ENCODE measurements around the gene IDE.
"Not testable (repeated sequence)": the region's sequence is repeated elsewhere in the genome, so short reads cannot be mapped to it uniquely, and the experiment has no call there.

The IDE gene

DNA sequence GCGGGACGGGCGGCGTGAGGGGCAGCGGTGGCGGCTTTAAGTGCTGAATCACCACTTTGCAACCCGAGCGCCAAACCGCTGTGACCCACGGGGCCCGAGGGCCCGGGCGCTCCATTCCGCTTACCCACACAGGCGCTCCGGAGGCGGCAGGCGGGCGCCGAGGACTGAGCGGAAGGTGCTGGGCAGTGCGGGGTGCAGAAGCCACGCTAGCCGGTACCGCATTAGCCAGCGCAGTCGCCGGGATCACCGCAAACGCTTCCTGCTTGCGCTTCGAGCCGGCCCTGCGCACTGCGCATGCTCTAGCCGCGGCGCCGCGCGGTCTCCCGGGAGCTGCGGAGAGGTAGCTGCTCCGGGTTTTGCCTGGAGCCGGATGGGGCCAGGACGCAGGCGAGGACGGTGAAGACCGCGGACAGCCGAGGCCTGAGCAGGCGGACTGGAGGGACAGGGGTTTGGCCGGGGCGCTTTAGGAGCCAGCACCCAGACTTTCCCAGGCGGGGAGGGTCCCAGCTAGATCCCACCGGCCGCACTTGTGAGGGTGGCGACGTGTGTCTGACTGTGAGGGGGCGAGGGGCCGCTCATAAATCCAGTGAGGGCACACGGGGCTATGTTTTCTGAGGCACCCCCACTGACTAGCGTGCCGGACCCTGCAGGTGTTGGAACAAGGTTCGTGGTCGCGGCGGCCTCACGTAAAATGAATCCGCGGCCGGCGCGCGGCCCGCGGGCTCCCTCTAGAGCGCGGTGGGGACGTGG, at the start of gene IDE:
Gene IDE (minus strand): TSS at position 296 of the 750 bp plus-strand sequence. CDS start 74 bp downstream, at position 222.
- DNase-seq (ENCODE audit: low spot score) = peak; percentile 90

DNA sequence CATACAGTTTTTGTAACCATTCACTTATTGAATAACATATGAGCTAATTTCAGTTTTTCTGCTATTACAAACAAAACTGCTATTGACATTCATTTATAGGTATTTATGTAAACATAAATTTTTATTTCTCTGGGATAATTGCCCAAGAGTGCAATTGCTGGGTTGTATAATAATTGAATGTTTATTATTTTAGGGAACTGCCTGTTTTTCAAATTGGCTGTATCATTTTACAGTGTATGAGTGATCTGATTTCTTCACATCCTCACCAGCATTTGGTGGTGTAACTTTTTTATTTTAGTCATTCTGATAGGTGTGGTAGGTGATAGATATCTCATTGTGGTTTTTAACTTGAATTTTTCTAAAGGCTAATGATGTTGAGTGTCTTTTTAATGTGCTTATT, 45.5 kb upstream of the IDE start:
- DNase-seq (ENCODE audit: low spot score) = no peak

DNA sequence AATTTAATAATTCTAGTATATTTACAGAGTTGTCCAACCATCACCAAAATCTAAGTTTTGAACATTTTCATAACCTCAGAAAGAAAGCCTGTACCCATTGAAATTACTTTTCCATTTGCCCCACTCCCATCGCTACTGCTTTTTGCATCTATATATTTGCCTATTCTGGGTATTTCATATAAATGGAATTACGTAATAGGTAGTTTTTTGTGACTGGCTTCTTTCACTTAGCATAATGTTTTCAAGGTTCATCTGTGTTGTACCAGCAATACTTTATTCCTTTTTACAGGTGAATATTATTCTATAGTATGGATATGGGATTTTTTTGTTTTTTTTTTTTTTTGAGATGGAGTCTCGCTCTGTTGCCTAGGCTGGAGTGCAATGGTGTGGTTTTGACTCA, 41.6 kb upstream of the IDE start:
- no peak for DNase-seq (ENCODE audit: low spot score)

DNA sequence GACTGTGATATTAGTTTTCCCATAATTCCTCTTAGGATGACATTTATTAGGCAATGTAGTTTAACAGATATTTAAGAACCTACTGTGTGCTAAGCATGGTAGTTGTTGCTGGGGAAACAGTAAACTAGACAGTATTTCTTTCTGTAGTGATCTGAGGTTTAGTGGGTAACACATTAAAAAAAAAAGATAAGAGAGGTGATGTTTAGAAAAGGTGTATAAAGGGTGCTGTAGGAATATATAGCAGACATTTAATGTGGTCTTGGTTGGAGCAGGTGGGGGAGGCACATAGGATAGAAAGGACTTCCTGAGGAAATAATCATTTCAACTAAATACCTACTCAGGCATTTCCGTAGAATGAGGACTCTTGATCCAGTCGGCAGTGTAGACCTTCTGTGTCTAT, 30.9 kb upstream of the IDE start:
- no peak for DNase-seq (ENCODE audit: low spot score)

DNA sequence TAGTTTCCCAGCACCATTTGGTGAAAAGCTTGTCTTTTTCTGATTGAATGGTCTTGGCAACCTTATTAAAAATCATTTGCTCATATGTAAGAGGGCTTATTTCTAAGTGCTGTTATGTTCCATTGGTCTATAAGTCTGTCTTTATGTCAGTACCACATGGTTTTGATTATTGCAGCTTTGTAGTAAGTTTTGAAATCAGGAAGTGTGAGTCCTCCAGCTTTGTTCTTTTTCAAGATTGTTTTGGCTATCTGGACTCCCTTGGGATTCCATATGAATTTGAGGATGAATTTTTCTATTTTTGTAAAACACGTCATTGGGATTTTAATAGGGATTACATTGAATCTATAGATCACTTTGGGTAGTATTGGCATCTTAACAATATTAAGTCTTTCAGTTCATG, 24.4 kb upstream of the IDE start:
- no peak for DNase-seq (ENCODE audit: low spot score)

DNA sequence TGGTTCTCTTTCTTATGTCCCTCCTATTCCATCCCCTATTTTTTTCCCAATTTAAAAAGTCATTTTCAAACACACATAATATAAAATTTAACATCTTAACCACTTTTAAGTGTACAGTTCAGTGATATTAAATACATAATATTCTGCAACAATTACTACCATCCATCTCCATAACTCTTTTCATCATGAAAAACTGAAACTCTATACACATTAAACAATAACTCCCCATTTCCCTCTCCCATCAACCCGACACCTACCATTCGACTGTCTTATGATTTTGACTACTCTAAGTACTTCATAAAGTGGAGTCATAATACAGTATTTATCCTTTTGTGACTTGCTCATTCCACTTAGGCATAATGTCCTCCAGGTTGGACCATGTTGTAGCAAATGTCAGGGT, 21.6 kb upstream of the IDE start:
- DNase-seq (ENCODE audit: low spot score) = no peak

DNA sequence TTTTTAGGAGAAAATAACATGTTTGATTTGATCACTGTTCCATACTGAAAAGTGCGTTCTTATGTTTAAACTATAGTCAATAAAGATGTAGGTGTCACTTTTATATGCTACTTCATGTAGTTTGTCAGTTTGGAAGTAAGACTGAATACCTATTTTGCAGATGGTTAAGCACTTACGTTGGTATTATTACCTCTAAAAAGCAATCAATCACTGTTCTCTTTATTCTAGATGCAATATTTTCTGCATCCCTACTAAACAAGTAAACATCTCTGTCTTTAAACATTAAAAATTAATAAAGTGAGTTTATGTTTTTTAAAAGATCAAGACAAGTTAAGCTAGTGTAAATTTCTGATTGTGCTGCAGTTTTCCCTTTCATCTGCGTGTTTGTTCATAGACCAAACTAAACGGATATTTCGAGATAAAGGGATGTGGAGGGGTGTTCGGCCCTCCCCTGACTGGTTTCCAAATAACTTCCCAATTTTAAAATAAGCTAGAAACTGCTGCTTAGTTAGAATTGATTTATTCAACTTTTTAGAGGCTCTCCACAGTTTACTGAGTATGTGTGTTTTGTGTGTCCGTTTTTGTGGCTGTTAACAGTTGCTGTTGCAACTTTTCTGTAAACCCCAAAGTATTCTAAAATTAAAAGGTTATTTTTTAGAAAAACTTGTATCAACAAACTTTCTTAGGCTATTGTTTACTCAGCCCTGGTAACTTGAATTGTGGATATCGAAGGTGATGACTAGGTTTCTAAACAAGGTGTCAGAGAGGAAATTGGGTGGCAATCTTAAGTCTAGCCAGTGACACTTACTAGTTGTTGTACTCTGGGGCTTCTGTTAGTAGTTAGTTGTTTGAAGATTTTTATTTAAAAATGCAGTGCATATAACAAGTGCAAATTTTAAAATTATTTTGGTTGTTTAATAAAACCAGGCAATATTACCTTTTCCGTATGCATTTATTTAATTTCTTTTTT, 20.0 kb upstream of the IDE start:
- DNase-seq (ENCODE audit: low spot score) = peak; percentile 38

DNA sequence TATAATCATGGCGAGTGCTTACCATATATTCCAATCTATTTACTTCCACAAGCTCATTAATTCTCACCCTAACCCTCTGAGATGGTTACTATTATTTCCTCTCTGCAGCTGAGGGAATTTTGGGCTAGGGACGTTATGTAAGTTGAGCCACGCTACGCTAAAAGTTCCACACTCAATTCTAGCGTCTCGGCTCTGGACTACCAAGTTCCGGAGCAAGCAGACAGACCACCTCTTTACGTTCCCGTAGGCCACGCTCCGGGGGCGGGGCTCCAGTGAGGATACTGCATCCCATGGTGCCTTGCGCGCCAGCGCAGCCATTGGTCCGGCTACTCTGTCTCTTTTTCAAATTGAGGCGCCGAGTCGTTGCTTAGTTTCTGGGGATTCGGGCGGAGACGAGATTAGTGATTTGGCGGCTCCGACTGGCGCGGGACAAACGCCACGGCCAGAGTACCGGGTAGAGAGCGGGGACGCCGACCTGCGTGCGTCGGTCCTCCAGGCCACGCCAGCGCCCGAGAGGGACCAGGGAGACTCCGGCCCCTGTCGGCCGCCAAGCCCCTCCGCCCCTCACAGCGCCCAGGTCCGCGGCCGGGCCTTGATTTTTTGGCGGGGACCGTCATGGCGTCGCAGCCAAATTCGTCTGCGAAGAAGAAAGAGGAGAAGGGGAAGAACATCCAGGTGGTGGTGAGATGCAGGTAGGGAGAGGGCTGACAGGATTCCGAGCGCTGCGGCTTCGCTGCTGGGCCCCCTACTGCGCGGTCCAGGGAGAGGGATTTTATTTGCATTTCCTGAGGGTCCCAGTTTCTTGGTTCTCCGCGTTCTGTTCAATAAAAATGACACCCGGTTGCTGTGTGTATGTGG, 19.1 kb upstream of the IDE start, which contains the start of gene KIF11:
Gene KIF11 (plus strand): TSS at position 370 of the 858 bp plus-strand sequence. CDS start 246 bp downstream, at position 616.
- peak; percentile 98 for DNase-seq (ENCODE audit: low spot score)

DNA sequence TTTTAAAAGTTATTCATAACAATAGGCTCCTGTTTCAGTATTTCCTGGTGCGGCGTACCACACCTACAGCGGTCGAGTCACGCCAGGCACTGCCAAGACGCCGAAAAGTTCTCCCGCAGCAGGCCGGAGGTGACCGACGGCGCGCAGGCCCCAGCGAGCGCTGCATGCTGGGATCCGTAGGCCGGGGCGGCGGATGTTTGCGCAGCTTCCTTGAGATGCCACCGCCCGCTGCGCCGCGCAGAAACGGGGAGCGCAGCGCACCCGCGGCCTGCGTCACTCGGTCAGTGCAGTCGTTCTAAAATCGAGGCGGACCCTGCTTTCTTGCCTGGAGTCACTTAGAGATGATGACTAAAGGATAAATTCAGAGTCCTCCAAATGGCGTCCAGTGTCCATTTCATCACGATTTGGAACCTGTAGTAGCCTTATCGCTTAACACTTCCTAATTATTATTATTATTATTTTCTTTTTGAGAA, 17.7 kb upstream of the IDE start:
- peak; percentile 90 for DNase-seq (ENCODE audit: low spot score)

DNA sequence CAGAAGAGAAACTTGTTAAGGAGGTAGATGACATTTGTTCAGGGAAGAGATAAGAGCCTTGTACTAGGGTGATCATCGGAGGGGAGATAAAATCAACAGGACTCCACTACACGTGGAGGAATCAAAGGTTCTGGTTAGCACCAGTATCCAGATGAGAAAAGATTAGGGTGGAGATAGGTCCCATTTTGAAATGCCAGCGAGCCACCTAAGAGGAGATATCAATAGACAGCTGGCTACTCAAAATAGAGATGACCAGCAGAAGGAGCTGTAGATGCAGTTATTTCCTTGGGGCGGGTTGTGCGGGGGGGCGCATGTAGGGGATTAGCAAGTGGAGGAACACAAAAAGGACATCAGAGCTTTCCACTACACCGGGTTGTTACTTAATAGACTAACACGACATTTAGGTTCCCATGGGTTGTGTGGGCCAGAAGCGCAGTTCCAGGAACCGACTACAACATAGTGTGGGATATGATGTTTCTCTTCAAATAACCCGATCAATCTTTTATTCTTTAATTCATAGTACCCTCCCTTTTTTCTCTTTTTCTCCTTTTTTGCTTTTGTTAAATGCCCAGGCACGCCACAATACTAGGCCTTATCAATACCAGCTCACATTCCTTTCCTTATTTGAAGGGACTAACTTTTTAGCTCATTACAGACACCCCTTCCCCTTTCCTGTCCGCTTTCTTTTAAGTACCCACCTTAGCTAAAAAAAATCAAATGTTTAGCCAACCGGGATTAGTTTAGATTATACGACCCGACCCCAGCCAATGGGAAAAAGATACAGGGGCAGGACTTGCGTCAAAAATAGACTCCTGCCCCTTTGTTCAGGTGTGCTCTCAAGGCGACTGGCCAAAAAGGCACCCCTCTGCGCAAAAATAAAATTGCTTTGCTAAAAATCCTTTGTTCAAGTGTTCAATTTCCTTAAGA, 17.0 kb upstream of the IDE start:
- peak; percentile 74 for DNase-seq (ENCODE audit: low spot score)

DNA sequence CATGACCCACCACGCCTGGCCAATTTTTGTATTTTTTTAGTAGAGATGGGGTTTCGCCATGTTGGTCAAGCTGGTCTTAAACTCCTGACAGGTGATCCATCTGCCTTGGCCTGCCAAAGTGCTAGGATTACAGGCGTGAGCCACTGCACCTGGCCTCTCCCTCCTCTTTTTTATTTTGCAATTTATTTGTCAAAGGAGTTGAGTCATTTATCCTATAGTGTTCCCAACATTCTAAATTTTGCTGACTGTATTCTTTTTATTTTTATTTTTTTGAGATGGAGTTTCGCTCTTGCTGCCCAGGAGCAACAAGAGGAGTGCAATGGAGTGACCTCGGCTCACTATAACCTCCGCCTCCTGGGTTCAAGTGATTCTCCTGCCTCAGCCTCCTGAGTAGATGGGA, 8.5 kb upstream of the IDE start:
- DNase-seq (ENCODE audit: low spot score) = not testable (repeated sequence)

DNA sequence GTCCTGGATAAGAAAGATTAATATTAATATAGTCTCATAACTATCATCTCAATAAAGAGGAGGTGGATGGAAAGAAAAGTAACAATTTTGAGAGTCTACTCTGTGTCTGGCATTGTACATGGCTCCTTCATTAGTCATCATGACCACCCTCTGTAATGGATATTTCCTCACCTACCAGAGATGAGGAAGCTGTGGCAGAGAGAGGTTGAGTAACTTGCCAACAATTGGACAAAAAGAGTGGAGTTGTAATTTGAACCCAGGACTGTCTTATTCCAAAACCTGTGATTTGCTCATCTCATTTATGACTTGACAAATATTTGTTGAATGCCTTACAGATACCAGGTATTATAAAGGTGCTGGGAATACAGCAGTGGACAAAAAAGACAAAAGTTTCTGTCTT, 2.1 kb upstream of the IDE start:
- no peak for DNase-seq (ENCODE audit: low spot score)

DNA sequence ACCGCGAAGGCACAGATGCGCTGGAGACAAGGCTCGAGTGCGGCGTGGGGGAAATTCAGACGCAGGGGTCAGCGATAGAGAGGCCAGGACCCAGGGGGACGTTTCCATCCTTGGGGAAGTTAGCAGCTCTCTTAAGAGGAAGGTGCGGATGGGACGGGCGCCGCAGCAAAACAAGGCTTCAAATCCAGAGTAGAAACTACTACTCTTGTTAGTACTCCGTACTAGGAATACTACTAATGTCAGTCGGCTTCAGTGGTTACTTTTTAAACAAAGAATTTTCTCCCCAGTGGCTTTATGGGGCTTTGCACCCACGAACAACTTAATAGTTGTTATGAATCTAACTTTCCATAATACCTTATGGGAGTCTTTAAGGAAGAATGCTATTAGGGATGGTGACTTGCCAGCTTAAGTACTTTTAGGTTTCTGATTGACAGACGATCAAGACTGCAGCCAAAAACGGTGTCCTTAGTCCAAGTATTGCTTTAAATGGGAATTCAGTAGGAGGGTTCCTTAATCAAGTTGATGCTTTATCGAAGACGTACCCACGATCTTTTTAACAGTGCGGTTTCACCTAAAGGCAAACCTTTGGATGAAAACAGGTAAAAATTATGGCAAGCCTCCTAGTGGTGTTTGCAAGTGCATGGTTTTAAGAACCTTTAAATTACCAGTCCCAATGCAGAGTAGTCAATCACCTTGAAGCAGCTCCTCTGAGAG, 812 bp upstream of the IDE start:
- peak; percentile 58 for DNase-seq (ENCODE audit: low spot score)

DNA sequence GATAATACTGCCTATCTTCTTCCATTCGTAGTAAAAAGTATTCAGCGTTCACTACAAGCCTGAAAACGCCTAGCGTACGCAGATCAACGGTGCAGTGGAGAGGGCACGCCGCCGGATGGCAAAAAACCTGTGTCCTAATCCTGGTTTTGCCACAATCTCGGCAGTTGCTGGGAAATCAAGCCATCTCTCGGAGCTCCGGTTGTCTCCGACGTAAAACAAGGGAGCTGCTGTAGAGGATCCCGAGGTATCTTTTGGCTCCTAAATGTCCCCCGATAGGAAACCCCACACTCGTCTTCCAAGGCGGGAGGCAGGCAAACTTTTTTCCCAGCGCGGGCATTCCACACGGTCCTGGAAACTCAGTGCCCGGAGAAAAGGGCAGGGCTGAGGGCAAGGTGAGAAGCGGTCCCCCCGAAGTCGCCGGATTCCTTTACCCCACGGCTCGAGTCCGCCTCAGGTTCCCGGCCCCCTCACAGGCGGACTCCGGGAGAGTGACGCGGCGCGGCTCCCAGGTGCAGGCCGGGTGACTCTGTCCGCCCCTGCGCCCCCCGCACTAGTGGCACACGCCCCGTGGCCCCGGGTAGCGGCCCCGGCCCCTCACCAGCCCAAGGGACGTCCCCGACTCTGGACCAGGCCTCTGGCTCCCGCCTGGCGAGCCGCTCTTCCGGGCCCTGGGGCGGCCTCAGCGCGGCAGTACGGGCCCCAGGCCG, 649 bp downstream of the IDE start:
- DNase-seq (ENCODE audit: low spot score) = no peak

DNA sequence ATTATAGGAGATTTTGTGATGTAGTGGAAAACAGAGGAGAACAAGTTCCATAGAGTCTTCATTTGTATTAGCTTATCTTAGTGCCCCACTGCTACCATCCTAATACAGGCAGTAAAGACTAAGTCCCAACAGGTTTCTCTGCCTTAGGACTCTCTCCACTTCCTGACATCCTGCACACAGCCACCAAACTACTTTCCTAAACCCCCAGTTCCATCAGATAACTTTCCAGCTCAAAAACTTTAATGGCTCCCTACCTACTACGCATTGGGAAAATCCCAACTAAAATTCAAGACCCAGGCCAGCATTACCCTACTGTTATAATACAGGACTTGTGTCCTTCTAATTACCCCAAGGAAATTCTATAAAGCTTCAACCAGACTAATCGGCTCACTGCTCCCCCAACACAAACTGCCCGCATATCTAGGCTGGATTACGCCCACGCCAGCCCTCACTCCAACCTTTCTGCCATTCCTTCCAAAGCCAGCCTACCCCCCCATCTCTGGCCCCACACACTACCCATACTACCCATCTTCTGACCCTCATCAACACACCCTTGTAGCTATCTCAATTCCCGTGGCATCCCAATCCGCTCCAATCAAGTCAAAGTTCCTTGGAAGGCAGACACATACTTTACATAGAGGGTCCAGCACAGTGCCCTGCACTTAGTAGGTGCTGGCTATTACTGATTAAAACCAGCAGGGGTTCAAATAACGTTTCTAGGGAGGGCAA, 1.4 kb downstream of the IDE start:
- peak; percentile 38 for DNase-seq (ENCODE audit: low spot score)

DNA sequence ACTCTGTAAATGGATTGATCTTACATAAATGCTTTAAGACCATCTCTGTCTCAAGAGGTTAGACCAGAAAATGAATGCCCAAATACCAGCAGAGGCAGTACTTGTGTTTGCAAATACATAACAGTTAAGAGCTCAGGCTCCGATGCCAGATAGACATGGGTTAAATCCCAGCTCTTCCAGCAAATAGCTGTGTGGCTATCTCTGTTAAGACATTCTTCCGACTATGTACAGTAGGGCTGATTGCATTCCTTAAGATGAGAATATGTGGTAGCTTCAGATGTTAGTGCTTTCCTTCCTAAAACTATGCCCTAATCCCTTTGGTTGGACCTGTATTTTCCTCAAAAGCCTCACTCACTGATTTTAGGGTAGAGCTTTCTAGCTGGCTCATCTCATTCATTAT, 2.2 kb downstream of the IDE start:
- no peak for DNase-seq (ENCODE audit: low spot score)

DNA sequence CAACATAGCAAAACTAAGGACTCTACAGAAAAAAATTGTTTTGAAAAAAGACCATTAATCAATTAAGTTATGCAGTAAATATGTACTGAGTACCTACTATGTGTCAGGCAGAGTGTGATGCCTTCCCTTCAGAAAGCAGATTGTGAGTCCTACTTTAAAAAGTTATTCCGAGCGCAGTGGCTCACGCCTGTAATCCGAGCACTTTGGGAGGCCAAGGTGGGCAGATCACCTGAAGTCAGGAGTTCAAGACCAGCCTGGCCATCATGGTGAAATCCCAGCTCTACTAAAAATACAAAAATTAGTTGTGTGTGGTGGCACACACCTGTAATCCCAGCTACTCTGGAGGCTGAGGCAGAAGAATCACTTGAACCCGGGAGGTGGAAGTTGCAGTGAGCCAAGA, 4.2 kb downstream of the IDE start:
- DNase-seq (ENCODE audit: low spot score) = not testable (repeated sequence)

DNA sequence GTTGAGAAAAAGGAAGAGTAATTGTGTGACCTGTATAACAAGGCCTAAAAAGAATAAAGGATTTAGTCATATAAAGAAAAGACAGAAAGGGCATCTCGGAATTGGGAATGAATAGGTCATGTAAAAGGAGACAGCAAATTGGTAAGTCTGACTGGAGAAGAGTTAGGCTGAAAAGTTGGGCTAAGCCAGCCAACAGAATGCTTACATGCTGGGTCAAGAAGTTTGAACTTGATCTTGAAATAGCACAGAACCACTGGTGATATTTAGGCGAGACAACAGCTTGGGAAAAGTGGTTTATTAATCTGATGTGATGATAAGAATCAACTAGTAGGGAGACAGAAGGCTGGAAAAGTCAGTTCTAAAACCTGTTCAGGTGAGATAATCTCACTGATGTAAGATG, 4.8 kb downstream of the IDE start:
- no peak for DNase-seq (ENCODE audit: low spot score)
